Measurements from ENCODE around the gene GDF2.

GRCh38 chr10:47330804-47331203 lies 8.6 kb downstream of the GDF2 start:
- no peak for TF ChIP-seq MAX (IDR thresholded peaks at IDR 0.05; ENCODE audit: low read depth, low read length)
- TF ChIP-seq CTCF (IDR thresholded peaks at IDR 0.05; ENCODE audit: low read depth, low read length), result no peak
